IMR-90 (cell line): ENCODE measurements around the gene NOTCH2NLA.
"Not testable (repeated sequence)": the region's sequence is repeated elsewhere in the genome, so short reads cannot be mapped to it uniquely, and the experiment has no call there.

Experiments
- BHLHE40 ChIP-seq: fragments of 150-350 bp; IDR thresholded peaks from 2 replicates; pipeline ENCODE4 v1.6.1; 2016; ENCODE audit warnings: mild to moderate bottlenecking, low read depth, low read length
- CEBPB ChIP-seq: IDR thresholded peaks from 2 replicates; pipeline ENCODE4 v1.6.1; 2012; ENCODE audit warnings: low read depth, low read length, improper control_type of control experiment
- FOS ChIP-seq: fragments of 150-350 bp; IDR thresholded peaks from 2 replicates; pipeline ENCODE4 v1.6.1; 2016; ENCODE audit warnings: low read depth, low read length
- POLR2A ChIP-seq: IDR thresholded peaks from 2 replicates; pipeline ENCODE4 v1.6.1; 2012; ENCODE audit warnings: mild to moderate bottlenecking, low read depth, low read length
- RFX5 ChIP-seq: IDR thresholded peaks from 2 replicates; pipeline ENCODE4 v1.8.0; 2012; ENCODE audit warnings: low read depth, mild to moderate bottlenecking, low read length, moderate library complexity
- SMC3 ChIP-seq: fragments of 150-350 bp; IDR thresholded peaks from 2 replicates; pipeline ENCODE4 v1.6.1; 2016; ENCODE audit warnings: low read depth, mild to moderate bottlenecking, antibody characterized with exemption, low read length, moderate library complexity
- TF ChIP-seq, protein P1 (sequence below): conservative IDR thresholded peaks from 2 replicates; pipeline ENCODE4 v1.5.1; 2012; ENCODE audit warnings: mild to moderate bottlenecking, low read depth, low read length, improper control_type of control experiment
- TF ChIP-seq, protein P2 (sequence below): fragments of 150-350 bp; IDR thresholded peaks from 2 replicates; pipeline ENCODE4 v1.6.1; 2017; ENCODE audit warnings: mild to moderate bottlenecking, antibody characterized with exemption, low read length, low read depth

DNA sequence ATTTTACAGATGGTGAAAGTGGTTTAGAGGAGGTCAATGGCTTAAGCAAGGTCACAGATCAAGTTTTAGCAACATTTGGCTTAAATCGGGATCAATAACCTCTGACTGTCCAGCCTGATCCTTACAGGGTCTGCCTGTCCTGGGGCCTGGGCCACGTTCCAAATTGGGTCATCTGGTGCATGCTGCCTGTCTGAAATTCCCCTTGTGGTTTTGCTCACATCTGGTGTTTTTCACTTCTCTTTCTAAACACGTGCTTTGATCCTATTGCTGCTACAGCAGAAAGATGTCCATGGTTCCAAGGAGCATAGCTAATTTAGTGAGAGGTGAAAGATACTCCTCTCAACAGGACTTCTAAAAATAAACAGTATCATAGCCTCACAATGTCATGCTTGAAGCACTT lies 49.5 kb upstream of the NOTCH2NLA start:
- TF ChIP-seq, protein P1, sequence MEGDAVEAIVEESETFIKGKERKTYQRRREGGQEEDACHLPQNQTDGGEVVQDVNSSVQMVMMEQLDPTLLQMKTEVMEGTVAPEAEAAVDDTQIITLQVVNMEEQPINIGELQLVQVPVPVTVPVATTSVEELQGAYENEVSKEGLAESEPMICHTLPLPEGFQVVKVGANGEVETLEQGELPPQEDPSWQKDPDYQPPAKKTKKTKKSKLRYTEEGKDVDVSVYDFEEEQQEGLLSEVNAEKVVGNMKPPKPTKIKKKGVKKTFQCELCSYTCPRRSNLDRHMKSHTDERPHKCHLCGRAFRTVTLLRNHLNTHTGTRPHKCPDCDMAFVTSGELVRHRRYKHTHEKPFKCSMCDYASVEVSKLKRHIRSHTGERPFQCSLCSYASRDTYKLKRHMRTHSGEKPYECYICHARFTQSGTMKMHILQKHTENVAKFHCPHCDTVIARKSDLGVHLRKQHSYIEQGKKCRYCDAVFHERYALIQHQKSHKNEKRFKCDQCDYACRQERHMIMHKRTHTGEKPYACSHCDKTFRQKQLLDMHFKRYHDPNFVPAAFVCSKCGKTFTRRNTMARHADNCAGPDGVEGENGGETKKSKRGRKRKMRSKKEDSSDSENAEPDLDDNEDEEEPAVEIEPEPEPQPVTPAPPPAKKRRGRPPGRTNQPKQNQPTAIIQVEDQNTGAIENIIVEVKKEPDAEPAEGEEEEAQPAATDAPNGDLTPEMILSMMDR = not testable (repeated sequence)
- not testable (repeated sequence) for TF ChIP-seq POLR2A, SMC3, RFX5, BHLHE40, FOS, CEBPB
- TF ChIP-seq, protein P2, sequence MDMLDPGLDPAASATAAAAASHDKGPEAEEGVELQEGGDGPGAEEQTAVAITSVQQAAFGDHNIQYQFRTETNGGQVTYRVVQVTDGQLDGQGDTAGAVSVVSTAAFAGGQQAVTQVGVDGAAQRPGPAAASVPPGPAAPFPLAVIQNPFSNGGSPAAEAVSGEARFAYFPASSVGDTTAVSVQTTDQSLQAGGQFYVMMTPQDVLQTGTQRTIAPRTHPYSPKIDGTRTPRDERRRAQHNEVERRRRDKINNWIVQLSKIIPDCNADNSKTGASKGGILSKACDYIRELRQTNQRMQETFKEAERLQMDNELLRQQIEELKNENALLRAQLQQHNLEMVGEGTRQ = not testable (repeated sequence)
